ENCODE results near the gene CUZD1. TPM values are rescaled to one million over a fixed set of nuclear protein-coding genes. Genes with fewer than 3 reads are reported as not detected.

The CUZD1 gene
- total RNA-seq, 4 donors from 2014 or later, result 0.26 to 2.7 (median 0.81) TPM; not detected in 1

DNA sequence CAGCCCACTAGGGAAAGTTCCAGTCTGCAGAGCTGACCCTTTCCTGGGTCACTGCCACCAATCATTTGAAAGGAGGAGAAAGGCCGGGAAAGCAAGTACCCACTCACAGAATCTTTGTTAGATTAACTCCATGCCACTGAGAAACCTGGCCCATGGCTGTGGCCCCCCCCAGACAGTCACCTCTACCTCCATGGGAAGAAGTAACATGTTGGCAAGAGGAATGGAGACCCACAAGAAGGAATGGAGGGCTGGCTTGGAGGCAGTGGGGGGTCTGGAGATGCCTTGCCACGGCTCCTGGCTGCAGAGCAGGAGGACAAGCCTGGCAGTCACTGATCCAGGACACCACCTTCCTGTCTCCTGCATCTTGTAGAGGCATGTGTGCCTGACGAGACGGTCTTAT, 32.9 kb downstream of the CUZD1 start:
- WGBS, result 61% methylated on average over 3 of the region's 4 CpGs
- no peak for TF ChIP-seq POLR2A (IDR thresholded peaks at IDR 0.05)
- TF ChIP-seq POLR2AphosphoS5 (IDR thresholded peaks at IDR 0.05), result no peak
- TF ChIP-seq CTCF (IDR thresholded peaks at IDR 0.05), result no peak
- no peak for TF ChIP-seq EP300 (IDR thresholded peaks at IDR 0.05)
- no peak overlapping the region for H3K27ac ChIP-seq
- H3K4me3 ChIP-seq, result no peak overlapping the region
- no peaks in the 10 kb centered on the region for H3K36me3 ChIP-seq
- H3K27me3 ChIP-seq, result peaks cover 3% of the 10 kb centered on the region
- H3K9me3 ChIP-seq, result no peaks in the 10 kb centered on the region
- no peak for DNase-seq (ENCODE audit: low spot score in 2 of 2)
- no peaks in the 10 kb centered on the region for H3K4me1 ChIP-seq

DNA sequence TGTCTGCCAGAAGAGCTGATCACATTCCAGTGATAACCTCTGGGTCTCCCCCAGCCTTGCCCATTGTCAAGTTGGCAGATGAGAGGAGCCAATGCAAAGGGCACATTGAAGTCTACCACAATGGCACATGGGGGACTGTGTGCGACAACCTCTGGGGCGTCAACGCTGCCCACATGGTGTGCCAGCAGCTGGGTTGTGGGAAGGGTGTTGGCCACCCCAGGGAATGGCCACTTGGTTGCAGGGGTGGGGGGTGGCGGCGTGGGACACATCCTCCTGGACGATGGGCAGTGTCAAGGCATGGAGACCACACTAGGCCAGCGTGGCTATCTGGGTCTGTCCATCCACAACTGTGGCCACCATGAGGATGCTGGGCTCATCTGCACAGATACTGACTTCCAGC, 43.4 kb downstream of the CUZD1 start:
- no peak overlapping the region for H3K4me3 ChIP-seq
- 88% methylated on average over 6 of the region's 7 CpGs for WGBS
- H3K4me1 ChIP-seq, result no peaks in the 10 kb centered on the region
- H3K27me3 ChIP-seq, result no peaks in the 10 kb centered on the region
- no peak for TF ChIP-seq CTCF (IDR thresholded peaks at IDR 0.05)
- no peak for TF ChIP-seq EP300 (IDR thresholded peaks at IDR 0.05)
- no peak for TF ChIP-seq POLR2AphosphoS5 (IDR thresholded peaks at IDR 0.05)
- TF ChIP-seq POLR2A (IDR thresholded peaks at IDR 0.05), result no peak
- H3K36me3 ChIP-seq, result no peaks in the 10 kb centered on the region
- H3K27ac ChIP-seq, result no peak overlapping the region
- no peaks in the 10 kb centered on the region for H3K9me3 ChIP-seq
- DNase-seq (ENCODE audit: low spot score in 2 of 2), result no peak

DNA sequence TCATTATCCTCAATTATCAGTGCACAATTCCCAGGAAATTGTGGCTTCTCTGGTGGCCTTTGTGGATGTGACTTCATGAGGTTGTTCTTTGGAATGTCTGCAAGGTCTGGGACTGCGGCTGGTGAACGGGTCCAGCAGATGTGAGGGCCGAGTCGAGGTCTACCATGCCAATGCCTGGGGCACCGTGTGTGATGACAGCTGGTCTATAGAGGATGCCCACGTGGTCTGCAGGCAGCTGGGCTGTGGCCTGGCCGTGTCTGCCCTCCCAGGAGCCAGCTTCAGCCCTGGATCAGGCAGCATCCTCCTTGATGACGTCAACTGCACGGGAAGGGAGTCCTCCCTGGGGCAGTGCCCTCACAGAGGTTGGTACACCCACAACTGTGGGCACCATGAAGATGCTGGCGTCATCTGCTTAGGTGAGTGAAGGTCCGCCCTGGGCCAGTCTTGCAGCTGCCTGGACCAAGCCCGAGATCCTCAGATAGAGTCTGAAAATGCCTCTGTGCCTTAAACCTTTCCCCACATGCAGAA, 46.9 kb downstream of the CUZD1 start:
- H3K27me3 ChIP-seq, result peaks cover 5% of the 10 kb centered on the region
- no peaks in the 10 kb centered on the region for H3K9me3 ChIP-seq
- H3K36me3 ChIP-seq, result no peaks in the 10 kb centered on the region
- no peak for TF ChIP-seq EP300 (IDR thresholded peaks at IDR 0.05)
- no peak for TF ChIP-seq POLR2AphosphoS5 (IDR thresholded peaks at IDR 0.05)
- TF ChIP-seq POLR2A (IDR thresholded peaks at IDR 0.05), result no peak
- TF ChIP-seq CTCF (IDR thresholded peaks at IDR 0.05), result no peak
- DNase-seq (ENCODE audit: low spot score in 2 of 2), result no peak
- H3K4me3 ChIP-seq, result no peak overlapping the region
- no peaks in the 10 kb centered on the region for H3K4me1 ChIP-seq
- WGBS, result 85% methylated on average over 6 of the region's 12 CpGs
- H3K27ac ChIP-seq, result no peak overlapping the region

DNA sequence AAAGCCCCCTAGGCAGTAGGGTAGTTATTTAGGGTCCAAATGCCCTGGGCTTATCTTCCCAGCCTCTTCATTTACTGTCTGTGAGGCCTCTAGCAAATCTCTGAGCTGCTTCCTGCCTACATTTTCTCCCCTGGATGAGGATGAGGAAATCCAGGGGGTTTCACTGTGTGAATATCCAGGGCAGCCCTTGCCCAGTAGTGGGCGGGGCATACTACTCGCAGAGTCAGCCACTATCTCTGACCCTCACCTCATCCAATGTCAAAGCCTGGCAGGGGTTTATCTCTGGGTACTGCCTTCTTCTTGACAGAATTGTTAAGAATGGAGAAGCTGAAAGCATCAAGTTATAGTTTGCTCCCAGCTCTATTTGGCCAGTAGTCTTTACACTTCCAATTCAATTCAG, 48.9 kb downstream of the CUZD1 start:
- H3K4me1 ChIP-seq, result no peaks in the 10 kb centered on the region
- H3K27me3 ChIP-seq, result peaks cover 5% of the 10 kb centered on the region
- H3K9me3 ChIP-seq, result no peaks in the 10 kb centered on the region
- DNase-seq (ENCODE audit: low spot score in 2 of 2), result no peak
- 67% methylated on average over 2 of the region's 2 CpGs for WGBS
- no peak overlapping the region for H3K4me3 ChIP-seq
- H3K36me3 ChIP-seq, result no peaks in the 10 kb centered on the region
- TF ChIP-seq POLR2AphosphoS5 (IDR thresholded peaks at IDR 0.05), result no peak
- no peak overlapping the region for H3K27ac ChIP-seq

- H3K36me3 ChIP-seq, result no peaks in the 10 kb centered on the region
- 70% methylated on average over 5 of the region's 5 CpGs for WGBS
- H3K4me1 ChIP-seq, result no peaks in the 10 kb centered on the region
- H3K27ac ChIP-seq, result no peak overlapping the region
- H3K27me3 ChIP-seq, result peaks cover 5% of the 10 kb centered on the region
- no peak for TF ChIP-seq POLR2AphosphoS5 (IDR thresholded peaks at IDR 0.05)
- no peak for TF ChIP-seq POLR2A (IDR thresholded peaks at IDR 0.05)
- TF ChIP-seq CTCF (IDR thresholded peaks at IDR 0.05), result no peak
- TF ChIP-seq EP300 (IDR thresholded peaks at IDR 0.05), result no peak
- DNase-seq (ENCODE audit: low spot score in 2 of 2), result no peak
- H3K4me3 ChIP-seq, result no peak overlapping the region
- no peaks in the 10 kb centered on the region for H3K9me3 ChIP-seq
These were observed 49.7 kb downstream of the CUZD1 start for GRCh38 chr10:122795924-122796323.

- H3K36me3 ChIP-seq, result no peaks in the 10 kb centered on the region
These were observed 59.4 kb downstream of the CUZD1 start for GRCh38 chr10:122786269-122786668.

More at GRCh38 chr10:122786269-122786668, 59.4 kb downstream of the CUZD1 start:
- Histone ChIP-seq H3K9me3 (no peaks in the 10 kb centered on the region), H3K4me1 (no peaks in the 10 kb centered on the region), H3K4me3 (no peak overlapping the region), H3K27me3 (peaks cover 6% of the 10 kb centered on the region), H3K27ac (no peak overlapping the region)
- TF ChIP-seq POLR2A (IDR thresholded peaks at IDR 0.05), result no peak
- no peak for TF ChIP-seq EP300 (IDR thresholded peaks at IDR 0.05)
- 9% methylated on average over 3 of the region's 3 CpGs for WGBS
- DNase-seq (ENCODE audit: low spot score in 2 of 2), result peak in 1 of 2 donors; percentile 43
